ENCODE data around the gene THBS1. TPM values are rescaled to one million over a fixed set of nuclear protein-coding genes. Genes with fewer than 3 reads are reported as not detected.

THBS1 gene
- total and polyA plus RNA-seq, 8 donors: 126 to 570 (median 178) TPM

- intact Hi-C loops (cut with DNase I): no loop called here
- ATAC-seq (no peak), DNase-seq (no peak)
- Histone ChIP-seq H3K4me1 (no peaks in the 10 kb centered on the region), H3K4me3 (no peak overlapping the region), H3K9me3 (peaks cover 0 to 4% of the 10 kb centered on the region in 2 donors), H3K27ac (no peak overlapping the region), H3K36me3 (no peaks in the 10 kb centered on the region), H3K27me3 (no peaks in the 10 kb centered on the region)
- no peak for TF ChIP-seq CTCF (IDR thresholded peaks at IDR 0.05)
Observed at GRCh38 chr15:39539466-39539865, 41.4 kb upstream of the THBS1 start.

- no peak overlapping the region for H3K27ac ChIP-seq
Observed at GRCh38 chr15:39539973-39540558, 40.8 kb upstream of the THBS1 start.

GRCh38 chr15:39542385-39543065 is 38.4 kb upstream of the THBS1 start:
- Histone ChIP-seq H3K4me1 (no peaks in the 10 kb centered on the region), H3K36me3 (no peaks in the 10 kb centered on the region), H3K9me3 (peaks cover 0 to 21% of the 10 kb centered on the region in 2 donors), H3K27me3 (no peaks in the 10 kb centered on the region), H3K27ac (no peak overlapping the region), H3K4me3 (no peak overlapping the region)
- ATAC-seq: no peak
- no peak for DNase-seq
- no peak for TF ChIP-seq CTCF (IDR thresholded peaks at IDR 0.05)
- intact Hi-C loops (cut with DNase I): no loop called here

More at GRCh38 chr15:39539973-39540558, 40.8 kb upstream of the THBS1 start:
- Histone ChIP-seq H3K27me3 (no peaks in the 10 kb centered on the region), H3K4me3 (no peak overlapping the region), H3K4me1 (no peaks in the 10 kb centered on the region), H3K9me3 (peaks cover 0 to 10% of the 10 kb centered on the region in 2 donors), H3K36me3 (no peaks in the 10 kb centered on the region)
- ATAC-seq (no peak), DNase-seq (no peak)
- intact Hi-C loops (cut with DNase I): no loop called here
- TF ChIP-seq CTCF (IDR thresholded peaks at IDR 0.05): no peak

- intact Hi-C loops (cut with DNase I): no loop called here
- H3K27me3 ChIP-seq: no peaks in the 10 kb centered on the region
- H3K4me3 ChIP-seq: no peak overlapping the region
- TF ChIP-seq CTCF (IDR thresholded peaks at IDR 0.05): no peak
- ATAC-seq (no peak), DNase-seq (no peak)
- H3K9me3 ChIP-seq: peaks cover 0 to 21% of the 10 kb centered on the region in 2 donors
- no peak overlapping the region for H3K27ac ChIP-seq
- H3K4me1 ChIP-seq: no peaks in the 10 kb centered on the region
- no peaks in the 10 kb centered on the region for H3K36me3 ChIP-seq
Observed at GRCh38 chr15:39543651-39544050, 37.2 kb upstream of the THBS1 start.

GRCh38 chr15:39546842-39547241 is 34.0 kb upstream of the THBS1 start:
- TF ChIP-seq CTCF (IDR thresholded peaks at IDR 0.05): no peak
- DNase-seq (no peak), ATAC-seq (no peak)
- Histone ChIP-seq H3K4me1 (no peaks in the 10 kb centered on the region), H3K27ac (no peak overlapping the region), H3K4me3 (no peak overlapping the region), H3K27me3 (no peaks in the 10 kb centered on the region), H3K36me3 (no peaks in the 10 kb centered on the region), H3K9me3 (peaks cover 0 to 21% of the 10 kb centered on the region in 2 donors)
- intact Hi-C loops (cut with DNase I): no loop called here

Measured in left lung (tissue), 10 donors.